Uterus (tissue), 4 donors: ENCODE measurements around the gene KIAA1217. TPM values are rescaled to one million over a fixed set of nuclear protein-coding genes. Genes with fewer than 3 reads are reported as not detected.

Source experiments
- DNase-seq, 2 donors: peaks; one replicate each; pipeline ENCODE4 v3.0.0-alpha.2; 2019 to 2020
- H3K27ac ChIP-seq, 2 donors: fragments of 200-600 bp; sonication (generic); 1 replicate in 1 of 2; 2 replicates in 1 of 2; pipeline ENCODE4 v1.5.1; 2016 to 2018
- H3K27me3 ChIP-seq, 2 donors: fragments of 200-600 bp; sonication (generic); one replicate each; pipeline ENCODE4 v1.5.1; 2018 to 2019; ENCODE audit warnings: control low read depth in 1 of 2
- H3K36me3 ChIP-seq, 2 donors: fragments of 200-600 bp; sonication (generic); one replicate each; pipeline ENCODE4 v1.5.1; 2019; ENCODE audit warnings: control low read depth in 1 of 2
- H3K4me1 ChIP-seq, 2 donors: fragments of 200-600 bp; sonication (generic); one replicate each; pipeline ENCODE4 v1.5.1; 2018 to 2019; ENCODE audit warnings: control low read depth in 1 of 2
- H3K4me3 ChIP-seq, 2 donors: fragments of 200-600 bp; sonication (generic); 1 replicate in 1 of 2; 2 replicates in 1 of 2; pipeline ENCODE4 v1.5.1; 2018 to 2019; ENCODE audit warnings: mild to moderate bottlenecking in 1 of 2
- H3K9me3 ChIP-seq, 2 donors: fragments of 200-600 bp; sonication (generic); one replicate each; pipeline ENCODE4 v1.5.1; 2019; ENCODE audit warnings: control low read depth in 1 of 2
- CTCF ChIP-seq, 4 experiments: fragments of 200-600 bp in 2 of 4; fragments of 450-650 bp in 2 of 4; sonication (generic) in 2 of 4; IDR thresholded peaks; one replicate each; pipeline ENCODE4 v1.5.1; 2016 to 2019; ENCODE audit warnings: antibody characterized with exemption in 4 of 4, mild to moderate bottlenecking in 2 of 4, moderate library complexity in 1 of 4
- POLR2A ChIP-seq, 2 donors: fragments of 450-650 bp; IDR thresholded peaks; one replicate each; pipeline ENCODE4 v1.6.1; 2016; ENCODE audit warnings: antibody characterized with exemption in 2 of 2, mild to moderate bottlenecking in 1 of 2, moderate library complexity in 1 of 2
- intact Hi-C: fragments of 100-400 bp; cut with DNase I; formaldehyde crosslinking; loops from one replicate; pipeline ENCODE4 v1.15.1; 2023; ENCODE audit warnings: low total_unique reads
- total RNA-seq, 4 donors: library from RNA; depleted of rRNA in 3 of 4; stranded (reverse); fragments of >200 nt in 3 of 4; gene quantifications; one replicate each; pipeline versions ENCODE4 v1.1.0 to v1.2.4, GENCODE V29; 2014 to 2023
- donor health status: DM: yes; HTN: yes; CAD: no.

The KIAA1217 gene
- total RNA-seq, 4 donors from 2014 or later: 3.5 to 38.2 (median 11.6) TPM

GRCh38 chr10:24269476-24269875, 60.5 kb downstream of the KIAA1217 start:
- no peak overlapping the region for H3K27ac ChIP-seq
- DNase-seq: no peak
- H3K4me3 ChIP-seq: no peak overlapping the region
- H3K9me3 ChIP-seq: no peaks in the 10 kb centered on the region
- no peaks in the 10 kb centered on the region for H3K4me1 ChIP-seq
- no peaks in the 10 kb centered on the region for H3K27me3 ChIP-seq
- TF ChIP-seq CTCF (IDR thresholded peaks at IDR 0.05) (no peak), POLR2A (IDR thresholded peaks at IDR 0.05) (no peak)
- intact Hi-C loops: no loop called here
- no peaks in the 10 kb centered on the region for H3K36me3 ChIP-seq

GRCh38 chr10:24272374-24272773, 63.4 kb downstream of the KIAA1217 start:
- Histone ChIP-seq H3K27me3 (no peaks in the 10 kb centered on the region), H3K4me3 (no peak overlapping the region), H3K36me3 (no peaks in the 10 kb centered on the region), H3K9me3 (no peaks in the 10 kb centered on the region), H3K27ac (no peak overlapping the region), H3K4me1 (no peaks in the 10 kb centered on the region)
- TF ChIP-seq POLR2A (IDR thresholded peaks at IDR 0.05): no peak
- intact Hi-C loops: no loop called here
- DNase-seq: no peak

GRCh38 chr10:24277277-24277676, 68.3 kb downstream of the KIAA1217 start:
- Histone ChIP-seq H3K9me3 (no peaks in the 10 kb centered on the region), H3K4me1 (no peaks in the 10 kb centered on the region), H3K4me3 (no peak overlapping the region), H3K27ac (no peak overlapping the region), H3K27me3 (no peaks in the 10 kb centered on the region), H3K36me3 (no peaks in the 10 kb centered on the region)
- no peak for DNase-seq
- no peak for TF ChIP-seq POLR2A (IDR thresholded peaks at IDR 0.05)
- no peak for TF ChIP-seq CTCF (IDR thresholded peaks at IDR 0.05)
- intact Hi-C loops: no loop called here

- TF ChIP-seq POLR2A (IDR thresholded peaks at IDR 0.05) (no peak), CTCF (IDR thresholded peaks at IDR 0.05) (no peak)
- no peaks in the 10 kb centered on the region for H3K4me1 ChIP-seq
- intact Hi-C loops: no loop called here
- no peaks in the 10 kb centered on the region for H3K27me3 ChIP-seq
- DNase-seq: no peak
- no peaks in the 10 kb centered on the region for H3K9me3 ChIP-seq
- no peak overlapping the region for H3K4me3 ChIP-seq
- H3K27ac ChIP-seq: no peak overlapping the region
- no peaks in the 10 kb centered on the region for H3K36me3 ChIP-seq
Observed at GRCh38 chr10:24277771-24278170, 68.8 kb downstream of the KIAA1217 start.

- no peak overlapping the region for H3K4me3 ChIP-seq
Observed at GRCh38 chr10:24278176-24278889, 69.4 kb downstream of the KIAA1217 start.

More at GRCh38 chr10:24278176-24278889, 69.4 kb downstream of the KIAA1217 start:
- H3K36me3 ChIP-seq: no peaks in the 10 kb centered on the region
- no peaks in the 10 kb centered on the region for H3K4me1 ChIP-seq
- H3K27me3 ChIP-seq: no peaks in the 10 kb centered on the region
- no peaks in the 10 kb centered on the region for H3K9me3 ChIP-seq
- DNase-seq: no peak
- intact Hi-C loops: no loop called here
- TF ChIP-seq CTCF (IDR thresholded peaks at IDR 0.05): no peak
- TF ChIP-seq POLR2A (IDR thresholded peaks at IDR 0.05): no peak
- H3K27ac ChIP-seq: no peak overlapping the region
